DOHH2 (cell line): Measurements from ENCODE around the gene WFDC10B.

ENCODE experiments used
- EZH2phosphoT487 ChIP-seq: fragments of 200-600 bp; sonication (generic); IDR thresholded peaks from 2 replicates; pipeline ENCODE4 v1.6.1; 2017; ENCODE audit warnings: borderline replicate concordance, mild to moderate bottlenecking, antibody characterized with exemption, low read length, moderate library complexity, mixed read lengths
- TF ChIP-seq, protein P1 (sequence below): fragments of 200-600 bp; sonication (generic); IDR thresholded peaks from one replicate; pipeline ENCODE4 v1.5.1; 2014; ENCODE audit warnings: antibody characterized with exemption, mild to moderate bottlenecking, low read depth, low read length; ENCODE audit not compliant: poor library complexity, severe bottlenecking

DNA sequence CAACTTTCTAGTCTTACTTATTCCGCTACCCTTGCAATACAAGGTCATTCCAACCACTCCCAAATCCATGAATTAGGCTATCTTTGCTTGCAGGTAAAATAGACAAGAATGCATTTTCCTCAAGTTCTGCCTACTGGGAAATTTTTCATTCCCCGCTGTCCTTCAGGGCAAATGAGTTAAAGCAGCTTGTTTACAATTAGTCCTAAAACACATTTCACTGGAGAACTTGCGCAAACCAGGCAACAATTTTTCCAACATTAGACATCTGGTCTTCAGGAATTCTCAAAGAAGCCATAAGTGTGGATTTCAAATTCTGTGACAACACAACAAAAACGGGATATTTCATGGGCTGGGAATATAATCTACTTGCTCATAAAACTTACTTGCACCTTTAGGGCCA lies 37.8 kb upstream of the WFDC10B start:
- no peak for TF ChIP-seq EZH2phosphoT487
- TF ChIP-seq, protein P1, sequence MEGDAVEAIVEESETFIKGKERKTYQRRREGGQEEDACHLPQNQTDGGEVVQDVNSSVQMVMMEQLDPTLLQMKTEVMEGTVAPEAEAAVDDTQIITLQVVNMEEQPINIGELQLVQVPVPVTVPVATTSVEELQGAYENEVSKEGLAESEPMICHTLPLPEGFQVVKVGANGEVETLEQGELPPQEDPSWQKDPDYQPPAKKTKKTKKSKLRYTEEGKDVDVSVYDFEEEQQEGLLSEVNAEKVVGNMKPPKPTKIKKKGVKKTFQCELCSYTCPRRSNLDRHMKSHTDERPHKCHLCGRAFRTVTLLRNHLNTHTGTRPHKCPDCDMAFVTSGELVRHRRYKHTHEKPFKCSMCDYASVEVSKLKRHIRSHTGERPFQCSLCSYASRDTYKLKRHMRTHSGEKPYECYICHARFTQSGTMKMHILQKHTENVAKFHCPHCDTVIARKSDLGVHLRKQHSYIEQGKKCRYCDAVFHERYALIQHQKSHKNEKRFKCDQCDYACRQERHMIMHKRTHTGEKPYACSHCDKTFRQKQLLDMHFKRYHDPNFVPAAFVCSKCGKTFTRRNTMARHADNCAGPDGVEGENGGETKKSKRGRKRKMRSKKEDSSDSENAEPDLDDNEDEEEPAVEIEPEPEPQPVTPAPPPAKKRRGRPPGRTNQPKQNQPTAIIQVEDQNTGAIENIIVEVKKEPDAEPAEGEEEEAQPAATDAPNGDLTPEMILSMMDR = no peak
